Stimulated activated naive B cell treated with anti-CD40 and anti-IgM and Interleukin-4, amounts not matched to agents 10 μg/mL and 1 μg/mL and 100 μg/mL, for 72 hours (primary cell): ENCODE measurements around the gene ISOC2.
A peak's percentile ranks its signal among the peaks of the same experiment; 100 is the strongest.
"Not testable (repeated sequence)": the region's sequence is repeated elsewhere in the genome, so short reads cannot be mapped to it uniquely, and the experiment has no call there.

ENCODE experiments used
- ATAC-seq, 2 donors: fragments of 150-1000 bp; cut with Tn5 transposase; replicated peaks; 2 replicates each; pipeline ENCODE4 v1.10.0; 2021; ENCODE audit warnings: moderate library complexity in 1 of 2
- DNase-seq: peaks from one replicate; pipeline ENCODE4 v3.0.0; 2021
- H3K27ac Mint-ChIP-seq: one replicate; pipeline ENCODE4 v1.8.0; 2022; ENCODE audit warnings: mild to moderate bottlenecking, mixed read lengths
- H3K27me3 Mint-ChIP-seq, 2 donors: one replicate each; pipeline ENCODE4 v1.8.0; 2022; ENCODE audit warnings: mixed read lengths in 2 of 2
- H3K36me3 Mint-ChIP-seq, 2 donors: one replicate each; pipeline ENCODE4 v1.8.0; 2022; ENCODE audit warnings: mixed read lengths in 2 of 2, mild to moderate bottlenecking in 1 of 2
- H3K4me1 Mint-ChIP-seq, 2 donors: one replicate each; pipeline ENCODE4 v1.8.0; 2022; ENCODE audit warnings: mixed read lengths in 2 of 2, mild to moderate bottlenecking in 1 of 2
- H3K4me3 Mint-ChIP-seq, 2 donors: one replicate each; pipeline ENCODE4 v1.8.0; 2022; ENCODE audit warnings: mild to moderate bottlenecking in 2 of 2, mixed read lengths in 2 of 2, moderate library complexity in 1 of 2
- H3K9me3 Mint-ChIP-seq, 2 donors: one replicate each; pipeline ENCODE4 v1.8.0; 2022; ENCODE audit warnings: mixed read lengths in 2 of 2, mild to moderate bottlenecking in 1 of 2

ISOC2 gene

GRCh38 chr19:55419103-55419502 lies 42.3 kb downstream of the ISOC2 start:
- Mint-ChIP-seq H3K4me1 (no peaks in the 10 kb centered on the region), H3K27me3 (peaks cover 11 to 13% of the 10 kb centered on the region in 2 donors), H3K27ac (no peak overlapping the region), H3K9me3 (no peaks in the 10 kb centered on the region), H3K36me3 (no peaks in the 10 kb centered on the region), H3K4me3 (no peak overlapping the region)
- DNase-seq = no peak
- ATAC-seq = no peak

DNA sequence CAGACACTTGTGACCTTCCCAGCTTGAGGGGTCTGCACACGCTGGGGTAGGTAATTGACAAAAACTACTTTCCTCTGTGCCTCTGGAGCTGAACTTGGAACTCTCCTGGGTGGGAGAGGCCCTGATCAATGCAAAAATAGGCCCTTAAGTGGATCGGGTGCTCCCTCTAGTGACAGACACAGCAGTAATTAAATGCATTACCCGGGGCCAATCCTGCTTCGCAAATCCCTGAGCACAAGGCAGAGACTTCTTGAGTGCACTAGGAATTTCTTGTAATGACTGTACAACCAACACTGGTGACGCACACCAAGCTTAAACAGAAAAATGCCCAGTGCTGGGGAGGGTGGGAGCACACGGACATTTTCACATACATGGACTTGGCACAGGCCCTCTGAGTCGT lies 43.3 kb downstream of the ISOC2 start:
- Mint-ChIP-seq H3K9me3 (no peaks in the 10 kb centered on the region), H3K36me3 (no peaks in the 10 kb centered on the region)

DNA sequence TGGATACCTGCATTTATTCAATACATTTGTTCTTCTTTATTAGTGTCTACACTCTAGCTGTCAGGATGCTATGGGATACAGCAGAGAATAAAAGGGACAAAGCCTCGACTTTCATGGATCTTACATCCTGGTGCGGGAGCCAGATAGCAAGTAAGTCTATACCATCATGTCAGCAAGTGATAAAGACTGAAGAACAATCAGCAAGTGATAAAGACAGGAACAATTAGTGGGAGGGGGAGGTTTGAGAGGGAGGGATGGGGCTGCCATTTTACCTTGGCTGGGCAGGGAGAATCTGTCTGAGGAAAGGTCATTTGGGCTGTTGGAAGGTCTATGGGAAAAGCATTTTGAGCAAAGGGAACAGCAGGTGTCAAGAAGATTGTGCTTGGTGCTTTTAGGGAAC lies 51.3 kb downstream of the ISOC2 start:
- Mint-ChIP-seq H3K9me3 (peaks cover 4 to 11% of the 10 kb centered on the region in 2 donors), H3K36me3 (peaks cover 16 to 25% of the 10 kb centered on the region in 2 donors), H3K27me3 (peaks cover 0 to 7% of the 10 kb centered on the region in 2 donors), H3K4me1 (peaks cover 21 to 27% of the 10 kb centered on the region in 2 donors), H3K4me3 (no peak overlapping the region), H3K27ac (no peak overlapping the region)
- ATAC-seq = no peak
- no peak for DNase-seq

More for the DNA sequence above, 43.3 kb downstream of the ISOC2 start:
- DNase-seq (no peak), ATAC-seq (peak; percentile 64 to 86)
- Mint-ChIP-seq H3K4me3 (no peak overlapping the region), H3K4me1 (no peaks in the 10 kb centered on the region), H3K27ac (no peak overlapping the region), H3K27me3 (peaks cover 13 to 15% of the 10 kb centered on the region in 2 donors)

DNA sequence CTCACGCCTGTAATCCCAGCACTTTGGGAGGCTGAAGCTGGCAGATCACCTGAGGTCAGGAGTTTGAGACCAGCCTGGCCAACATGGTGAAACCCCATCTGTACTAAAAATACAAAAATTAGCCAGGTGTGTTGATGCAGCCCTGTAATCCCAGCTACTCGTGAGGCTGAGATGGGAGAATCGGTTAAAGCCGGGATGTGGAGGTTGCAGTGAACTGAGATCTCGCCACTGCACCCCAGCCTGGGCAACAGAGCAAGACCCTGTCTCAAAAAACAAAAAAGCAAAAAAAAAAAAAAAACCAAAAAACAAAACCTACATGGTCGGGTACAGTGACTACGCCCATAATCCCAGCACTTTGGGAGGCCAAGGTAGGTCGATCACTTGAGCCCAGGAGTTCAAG lies 52.3 kb downstream of the ISOC2 start:
- ATAC-seq, H3K27me3 Mint-ChIP-seq, DNase-seq: not testable (repeated sequence)
- H3K4me3 Mint-ChIP-seq = peak overlapping the region in 1 of 2 donors; percentile 96
- H3K4me1 Mint-ChIP-seq = peaks cover 21 to 27% of the 10 kb centered on the region in 2 donors
- peak overlapping the region; percentile 100 for H3K27ac Mint-ChIP-seq
- H3K36me3 Mint-ChIP-seq = peaks cover 16 to 25% of the 10 kb centered on the region in 2 donors
- H3K9me3 Mint-ChIP-seq = peaks cover 4 to 11% of the 10 kb centered on the region in 2 donors

GRCh38 chr19:55408533-55408872 lies 52.9 kb downstream of the ISOC2 start:
- Mint-ChIP-seq H3K4me3 (peak overlapping the region; percentile 96), H3K9me3 (peaks cover 4 to 11% of the 10 kb centered on the region in 2 donors)
- no peak for ATAC-seq

DNA sequence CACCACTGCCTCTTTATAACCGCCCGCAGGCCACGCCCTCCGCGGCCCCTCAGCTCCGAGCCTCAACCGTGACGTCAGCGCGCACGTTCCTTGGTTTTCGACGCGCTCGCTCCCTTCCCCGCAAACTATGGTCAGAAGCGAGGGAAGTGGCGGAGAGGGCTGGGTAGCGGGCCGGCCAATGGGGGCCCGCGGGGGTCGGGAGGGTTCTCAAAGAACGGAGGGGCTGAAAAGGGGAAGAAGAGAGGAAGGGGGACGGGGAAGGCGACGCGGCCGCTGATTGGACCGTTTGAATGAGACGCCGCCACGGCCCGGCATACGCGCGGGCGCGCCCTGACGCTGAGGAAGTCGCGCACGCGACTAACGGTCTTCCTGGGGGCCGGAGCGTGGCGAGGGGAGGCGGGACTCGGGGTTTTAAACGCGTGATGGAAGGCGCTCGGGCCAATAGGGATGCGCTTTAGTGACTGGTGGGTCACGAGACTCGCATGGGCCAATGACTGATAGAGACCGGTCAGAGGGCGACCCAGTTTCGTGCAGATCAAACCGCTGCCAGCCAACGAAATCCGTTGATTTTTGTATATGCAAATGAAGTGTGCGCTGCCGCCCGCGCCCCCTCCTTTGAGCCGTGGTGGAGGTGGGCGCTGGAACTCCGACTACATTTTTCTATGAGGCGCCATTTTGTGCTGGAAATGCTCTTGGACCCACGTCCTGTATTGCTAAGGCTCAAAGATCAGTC lies 53.5 kb downstream of the ISOC2 start:
- Mint-ChIP-seq H3K4me3 (peak overlapping the region; percentile 96), H3K36me3 (peaks cover 19 to 30% of the 10 kb centered on the region in 2 donors), H3K27me3 (no peaks in the 10 kb centered on the region), H3K27ac (peak overlapping the region; percentile 100), H3K4me1 (peaks cover 22 to 33% of the 10 kb centered on the region in 2 donors), H3K9me3 (peaks cover 4 to 11% of the 10 kb centered on the region in 2 donors)
- DNase-seq = peak; percentile 98
- ATAC-seq = peak; percentile 91 to 93

More at GRCh38 chr19:55408533-55408872, 52.9 kb downstream of the ISOC2 start:
- Mint-ChIP-seq H3K4me1 (peaks cover 21 to 28% of the 10 kb centered on the region in 2 donors), H3K36me3 (peaks cover 16 to 25% of the 10 kb centered on the region in 2 donors), H3K27ac (peak overlapping the region; percentile 100), H3K27me3 (no peaks in the 10 kb centered on the region)
- DNase-seq = no peak

DNA sequence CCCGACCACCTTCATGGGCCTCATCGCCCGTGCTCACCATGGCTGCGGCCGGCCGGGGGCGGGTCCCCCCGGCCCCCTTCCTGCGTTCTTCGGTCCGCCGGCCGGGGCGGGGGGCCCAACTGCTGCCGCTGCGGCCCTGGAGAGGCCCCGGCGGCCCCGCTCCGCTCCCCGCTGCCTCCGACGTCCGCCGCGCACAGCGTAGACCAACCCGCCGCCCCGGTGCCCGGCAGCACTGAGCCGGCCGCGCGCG lies 54.0 kb downstream of the ISOC2 start, which contains the start of gene UBE2S:
Gene UBE2S (minus strand): TSS at position 239 of the 250 bp plus-strand sequence. CDS start 199 bp downstream, at position 40.
- Mint-ChIP-seq H3K36me3 (peaks cover 22 to 34% of the 10 kb centered on the region in 2 donors), H3K4me1 (peaks cover 22 to 36% of the 10 kb centered on the region in 2 donors), H3K4me3 (peak within 1 kb of the TSS; percentile 96), H3K27ac (peak within 1 kb of the TSS; percentile 100), H3K9me3 (peaks cover 4 to 11% of the 10 kb centered on the region in 2 donors)
- peak; percentile 11 to 74 for ATAC-seq
- not testable (repeated sequence) for H3K27me3 Mint-ChIP-seq, DNase-seq

GRCh38 chr19:55406826-55407549 lies 54.5 kb downstream of the ISOC2 start:
- peaks cover 22 to 36% of the 10 kb centered on the region in 2 donors for H3K4me1 Mint-ChIP-seq
- DNase-seq = no peak
- H3K27ac Mint-ChIP-seq = peak overlapping the region; percentile 100
- peak overlapping the region; percentile 96 for H3K4me3 Mint-ChIP-seq
- H3K9me3 Mint-ChIP-seq = peaks cover 4 to 11% of the 10 kb centered on the region in 2 donors
- H3K27me3 Mint-ChIP-seq = no peaks in the 10 kb centered on the region
- peak; percentile 10 to 11 for ATAC-seq
- H3K36me3 Mint-ChIP-seq = peaks cover 22 to 37% of the 10 kb centered on the region in 2 donors

GRCh38 chr19:55406091-55406825 lies 55.2 kb downstream of the ISOC2 start:
- Mint-ChIP-seq H3K27ac (peak overlapping the region; percentile 100), H3K4me1 (peaks cover 22 to 36% of the 10 kb centered on the region in 2 donors), H3K36me3 (peaks cover 25 to 41% of the 10 kb centered on the region in 2 donors), H3K4me3 (peak overlapping the region; percentile 96), H3K9me3 (peaks cover 4 to 11% of the 10 kb centered on the region in 2 donors), H3K27me3 (no peaks in the 10 kb centered on the region)
- no peak for ATAC-seq
- no peak for DNase-seq

DNA sequence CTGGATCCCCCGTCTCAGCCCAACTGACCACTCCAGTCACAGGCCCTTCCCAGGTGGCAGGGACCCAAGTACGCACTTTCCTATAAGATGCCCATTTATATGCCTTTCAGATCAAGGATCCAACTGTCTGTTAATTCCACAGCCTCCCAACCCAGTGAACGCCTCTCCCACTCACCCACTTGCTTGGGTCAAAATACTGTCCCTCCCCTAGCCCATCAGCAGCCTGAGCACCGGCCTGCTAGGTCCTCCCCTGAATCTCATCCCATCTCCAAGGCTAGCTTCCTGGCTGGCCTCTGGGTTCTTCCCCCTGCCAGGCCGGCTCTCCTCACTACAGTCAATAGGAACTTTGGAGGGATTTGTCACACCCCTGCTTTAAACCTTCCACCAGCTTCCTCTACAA lies 55.8 kb downstream of the ISOC2 start:
- Mint-ChIP-seq H3K27me3 (no peaks in the 10 kb centered on the region), H3K4me1 (peaks cover 22 to 36% of the 10 kb centered on the region in 2 donors), H3K9me3 (peaks cover 4 to 11% of the 10 kb centered on the region in 2 donors), H3K4me3 (peak overlapping the region in 1 of 2 donors; percentile 96), H3K36me3 (peaks cover 28 to 45% of the 10 kb centered on the region in 2 donors), H3K27ac (peak overlapping the region; percentile 75)
- no peak for ATAC-seq
- DNase-seq = no peak
